ENCODE measurements around the gene ZNF317.
"Not testable (repeated sequence)": the region's sequence is repeated elsewhere in the genome, so short reads cannot be mapped to it uniquely, and the experiment has no call there.

ZNF317 gene

DNA sequence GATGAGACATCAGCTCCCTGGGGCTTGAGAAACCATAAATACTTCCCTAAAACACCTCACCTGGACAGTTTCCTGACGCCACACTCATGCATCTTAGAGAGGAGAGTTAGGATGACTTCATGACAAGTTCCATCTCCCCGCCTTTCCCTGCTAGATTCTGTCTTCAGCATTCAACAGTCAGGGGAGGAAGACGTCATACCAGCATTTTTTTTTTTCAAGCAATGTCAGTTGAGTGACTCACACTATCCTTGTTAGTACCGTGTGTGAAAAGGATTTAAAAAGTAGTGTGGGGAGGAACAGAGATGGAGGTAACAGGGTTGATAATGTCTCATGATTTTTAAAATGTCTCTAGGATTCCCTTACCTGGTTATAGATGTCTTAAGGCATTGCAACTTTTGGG lies 38.7 kb downstream of the ZNF317 start, which contains the start of gene OR7D2:
Gene OR7D2 (plus strand): TSS at position 79 of the 400 bp plus-strand sequence. CDS start 6,803 bp downstream, outside the sequence.
- no peak for DNase-seq

DNA sequence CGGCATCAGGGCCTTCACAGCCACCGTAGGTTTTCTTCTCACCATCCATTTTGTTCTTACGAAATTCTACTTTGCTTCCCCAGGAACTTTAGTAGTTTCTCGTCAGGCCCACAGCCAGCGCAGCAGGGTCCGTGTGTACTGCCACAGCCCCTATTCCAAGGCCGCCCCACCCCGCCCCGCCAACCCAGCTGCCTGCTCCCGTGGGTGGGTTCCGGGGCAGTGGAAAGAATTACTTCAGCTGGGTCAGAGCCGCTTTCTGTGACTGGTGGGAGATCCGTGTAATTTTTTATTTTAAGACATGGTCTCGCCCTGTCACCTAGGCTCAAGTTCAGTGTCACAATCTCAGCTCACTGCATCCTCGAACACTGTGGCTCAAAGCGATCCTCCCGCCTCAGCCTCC lies 42.8 kb downstream of the ZNF317 start:
- no peak for DNase-seq

DNA sequence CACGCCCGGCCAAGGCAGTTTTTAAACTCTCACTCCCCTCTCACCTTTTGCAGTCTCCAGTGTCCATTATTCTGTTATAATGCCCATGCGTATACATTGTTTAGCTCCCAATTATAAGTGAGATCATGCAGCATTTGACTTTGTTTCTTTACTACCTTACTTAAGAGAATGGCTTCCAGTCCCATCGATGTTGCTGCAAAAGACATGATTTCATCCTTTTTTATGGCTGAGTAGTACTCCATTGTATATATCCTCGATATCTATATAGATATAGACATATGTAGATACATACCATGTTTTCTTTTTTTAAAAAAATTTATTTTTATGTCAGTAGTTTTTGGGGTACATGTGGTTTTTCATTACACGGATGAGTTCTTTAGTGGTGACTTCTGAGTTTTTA lies 47.0 kb downstream of the ZNF317 start:
- DNase-seq, result no peak

DNA sequence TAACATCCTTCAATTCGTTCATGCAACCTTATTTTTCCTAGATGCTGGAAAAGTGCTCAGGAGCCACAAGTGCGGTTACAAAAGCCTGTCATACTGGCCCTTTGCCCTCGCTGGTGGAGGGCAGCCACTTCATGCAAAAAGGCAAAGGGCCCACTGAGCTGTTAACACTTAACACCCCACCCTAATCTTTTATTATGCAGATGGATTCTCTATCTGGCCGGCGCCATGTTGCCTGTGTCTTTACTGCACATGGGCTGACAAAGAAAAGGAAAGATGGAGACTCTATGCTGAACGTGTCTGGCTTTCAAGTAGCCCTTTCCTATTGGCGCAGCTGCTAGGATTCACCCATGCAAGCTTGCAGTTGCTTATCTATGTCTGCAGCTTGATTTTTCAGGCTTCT lies 49.3 kb downstream of the ZNF317 start:
- no peak for DNase-seq

DNA sequence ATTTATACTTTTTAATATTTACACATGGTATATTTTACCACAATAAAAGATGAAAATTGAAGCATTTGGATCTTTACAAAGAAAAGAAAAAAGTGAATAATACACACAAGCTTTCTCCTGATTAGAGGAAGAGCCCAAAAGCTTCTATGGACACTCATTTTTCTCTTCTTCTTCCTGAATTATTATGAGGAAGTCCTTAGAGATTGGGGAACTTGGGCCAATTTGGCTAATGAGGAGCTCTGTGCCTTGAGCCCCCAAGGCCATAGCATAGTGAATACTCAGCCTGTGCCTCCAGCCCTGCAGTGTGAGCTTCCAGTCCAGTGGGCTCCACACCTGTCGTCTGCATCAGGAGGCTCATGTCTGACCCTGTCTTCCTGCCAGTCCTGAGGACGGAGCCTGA lies 57.8 kb downstream of the ZNF317 start:
- not testable (repeated sequence) for DNase-seq

DNA sequence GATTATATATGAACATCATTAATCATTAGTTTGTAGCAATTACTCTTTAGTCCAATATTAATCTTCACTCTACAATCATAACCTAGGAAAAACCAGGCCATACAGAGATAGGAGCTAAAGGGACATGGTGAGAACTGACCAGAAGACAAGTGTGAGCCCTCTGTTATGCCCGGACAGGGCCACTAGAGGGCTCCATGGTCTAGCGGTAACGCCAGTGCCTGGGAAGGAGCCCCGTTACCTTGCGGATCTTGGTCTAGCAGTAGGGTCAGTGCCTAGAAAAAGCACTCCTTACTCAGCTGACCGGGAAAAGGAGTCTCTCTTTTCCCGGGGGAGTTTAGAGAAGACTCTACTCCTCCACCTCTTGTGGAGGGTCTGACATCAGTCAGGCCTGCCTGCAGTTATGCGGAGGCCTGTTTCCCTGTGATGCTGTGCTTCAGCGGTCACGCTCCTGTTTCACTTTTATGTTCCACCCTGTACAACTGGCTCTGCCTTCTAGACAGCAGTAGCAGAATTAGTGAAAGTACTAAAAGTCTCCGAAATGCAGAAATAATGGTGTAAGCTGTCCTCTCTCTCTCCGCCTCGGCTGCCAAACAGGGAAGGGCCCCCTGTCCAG lies 65.4 kb downstream of the ZNF317 start:
- peak; percentile 62 for DNase-seq
